Liver (tissue), 9 donors: ENCODE measurements around the gene RNF4. TPM values are rescaled to one million over a fixed set of nuclear protein-coding genes. Genes with fewer than 3 reads are reported as not detected.
A peak's percentile ranks its signal among the peaks of the same experiment; 100 is the strongest.

ENCODE experiments used
- DNase-seq: peaks from one replicate; pipeline ENCODE4 v3.0.0-alpha.2; 2017; ENCODE audit warnings: low spot score
- H3K27ac ChIP-seq, 2 donors: one replicate each; pipeline ENCODE4 v1.7.0; 2013; ENCODE audit warnings: inconsistent platforms in 2 of 2, low read length in 2 of 2, control low read depth in 1 of 2, low read depth in 1 of 2, mild to moderate bottlenecking in 1 of 2
- H3K27me3 ChIP-seq, 4 donors: one replicate each; pipeline versions ENCODE4 v1.6.1 to v1.7.0; 2013; ENCODE audit warnings: low read length in 3 of 4, inconsistent platforms in 1 of 4, mild to moderate bottlenecking in 1 of 4, moderate library complexity in 1 of 4; ENCODE audit not compliant: control insufficient read depth in 4 of 4, insufficient read depth in 4 of 4
- H3K36me3 ChIP-seq, 4 donors: one replicate each; pipeline versions ENCODE4 v1.6.1 to v1.7.0; 2013; ENCODE audit warnings: low read length in 3 of 4, mild to moderate bottlenecking in 3 of 4, low read depth in 1 of 4, moderate library complexity in 1 of 4; ENCODE audit not compliant: control insufficient read depth in 4 of 4, insufficient read depth in 3 of 4
- H3K4me1 ChIP-seq, 4 donors: one replicate each; pipeline versions ENCODE4 v1.6.1 to v1.7.0; 2013; ENCODE audit warnings: low read length in 3 of 4, mild to moderate bottlenecking in 3 of 4, moderate library complexity in 1 of 4; ENCODE audit not compliant: control insufficient read depth in 4 of 4, insufficient read depth in 4 of 4
- H3K4me3 ChIP-seq, 3 donors: one replicate each; pipeline versions ENCODE4 v1.6.1 to v1.7.0; 2013; ENCODE audit warnings: low read length in 3 of 3, control low read depth in 1 of 3, low read depth in 1 of 3, mild to moderate bottlenecking in 1 of 3
- H3K9ac ChIP-seq, 2 donors: one replicate each; pipeline ENCODE4 v1.7.0; 2013; ENCODE audit warnings: low read length in 2 of 2, mild to moderate bottlenecking in 2 of 2, moderate library complexity in 2 of 2, control low read depth in 1 of 2, low read depth in 1 of 2
- H3K9me3 ChIP-seq, 4 donors: one replicate each; pipeline versions ENCODE4 v1.6.1 to v1.7.0; 2013; ENCODE audit warnings: low read length in 3 of 4; ENCODE audit not compliant: control insufficient read depth in 4 of 4
- ATF3 ChIP-seq: IDR thresholded peaks from 2 replicates; pipeline ENCODE4 v1.6.1; 2016; ENCODE audit warnings: antibody characterized with exemption
- EGR1 ChIP-seq, 2 donors: IDR thresholded peaks; 2 replicates each; pipeline ENCODE4 v1.6.1; 2016 to 2018; ENCODE audit warnings: antibody characterized with exemption in 2 of 2, low read depth in 2 of 2
- GABPA ChIP-seq, 2 donors: IDR thresholded peaks in 1 of 2; conservative IDR thresholded peaks in 1 of 2; 2 replicates each; pipeline ENCODE4 v1.6.1; 2016; ENCODE audit warnings: antibody characterized with exemption in 2 of 2, mild to moderate bottlenecking in 1 of 2, moderate library complexity in 1 of 2
- HNF4A ChIP-seq, 2 donors: conservative IDR thresholded peaks; 2 replicates each; pipeline ENCODE4 v1.6.1; 2016; ENCODE audit warnings: antibody characterized with exemption in 2 of 2, mild to moderate bottlenecking in 2 of 2
- HNF4G ChIP-seq: IDR thresholded peaks from 2 replicates; pipeline ENCODE4 v1.6.1; 2016; ENCODE audit warnings: antibody characterized with exemption
- JUND ChIP-seq, 2 donors: IDR thresholded peaks; 2 replicates each; pipeline ENCODE4 v1.6.1; 2016; ENCODE audit warnings: antibody characterized with exemption in 2 of 2
- MAX ChIP-seq: IDR thresholded peaks from 2 replicates; pipeline ENCODE4 v1.6.1; 2016; ENCODE audit warnings: antibody characterized with exemption
- RAD21 ChIP-seq, 2 donors: IDR thresholded peaks; 2 replicates each; pipeline ENCODE4 v1.6.1; 2016; ENCODE audit warnings: antibody characterized with exemption in 2 of 2, mild to moderate bottlenecking in 2 of 2
- REST ChIP-seq: IDR thresholded peaks from 2 replicates; pipeline ENCODE4 v1.6.1; 2016; ENCODE audit warnings: antibody characterized with exemption, mild to moderate bottlenecking
- RXRA ChIP-seq, 2 donors: IDR thresholded peaks; 2 replicates each; pipeline ENCODE4 v1.6.1; 2017 to 2018; ENCODE audit warnings: antibody characterized with exemption in 2 of 2, mild to moderate bottlenecking in 1 of 2
- SP1 ChIP-seq: IDR thresholded peaks from 2 replicates; pipeline ENCODE4 v1.6.1; 2018; ENCODE audit warnings: antibody characterized with exemption, mild to moderate bottlenecking
- TAF1 ChIP-seq: conservative IDR thresholded peaks from 2 replicates; pipeline ENCODE4 v1.6.1; 2016; ENCODE audit warnings: antibody characterized with exemption, mild to moderate bottlenecking
- YY1 ChIP-seq: IDR thresholded peaks from 2 replicates; pipeline ENCODE4 v1.6.1; 2016; ENCODE audit warnings: antibody characterized with exemption, mild to moderate bottlenecking
- ZBTB33 ChIP-seq: IDR thresholded peaks from 2 replicates; pipeline ENCODE4 v1.6.1; 2016; ENCODE audit warnings: antibody characterized with exemption
- WGBS: extraction: QIAGEN DNeasy Blood & Tissue Kit; methylation state at CpG from one replicate; pipeline ENCODE4 v1.1.7; 2013; 5-methylcytosine and 5-hydroxymethylcytosine counted together
- polyA plus RNA-seq, 2 donors: library from polyadenylated mRNA; stranded (reverse) in 1 of 2; unstranded in 1 of 2; fragments of 200-250 nt in 1 of 2; fragments of >200 nt in 1 of 2; fragmentation: Nextera tagmentation in 1 of 2; extraction: Ambion mirVana in 1 of 2; gene quantifications; one replicate each; pipeline versions ENCODE4 v1.2.1 to v1.2.3, GENCODE V29; 2013 to 2015
- total RNA-seq, 2 donors: library from RNA; depleted of rRNA; stranded (reverse); fragments of >200 nt; gene quantifications; one replicate each; pipeline ENCODE4 v1.2.3, GENCODE V29; 2014
- donor health status: healthy.
- donor health status: healthy.
- donor health status: healthy.
- donor health status: healthy.
- donor health status: healthy.

The RNF4 gene
- total and polyA plus RNA-seq, 4 donors, result 13.0 to 31.0 (median 17.2) TPM

GRCh38 chr4:2478229-2478628 is 9.3 kb downstream of the RNF4 start:
- Histone ChIP-seq H3K27ac (no peak overlapping the region), H3K4me3 (no peak overlapping the region), H3K36me3 (peaks cover 0 to 4% (median 1%) of the 10 kb centered on the region in 4 donors), H3K9me3 (no peaks in the 10 kb centered on the region), H3K27me3 (no peaks in the 10 kb centered on the region), H3K4me1 (peaks cover 17 to 44% (median 31%) of the 10 kb centered on the region in 4 donors), H3K9ac (no peak overlapping the region)
- no peak for DNase-seq
- TF ChIP-seq ZBTB33, result no peak
- TF ChIP-seq GABPA (IDR thresholded peaks at IDR 0.05 in 1 of 2, conservative IDR thresholded peaks at IDR 0.05 in 1 of 2), result no peak
- no peak for TF ChIP-seq MAX
- no peak for TF ChIP-seq YY1
- TF ChIP-seq EGR1 (IDR thresholded peaks at IDR 0.05; ENCODE audit: low read depth in 2 of 2), result no peak
- TF ChIP-seq JUND (IDR thresholded peaks at IDR 0.05), result no peak
- 71% methylated on average over 3 of the region's 3 CpGs for WGBS

GRCh38 chr4:2480649-2481048 is 11.7 kb downstream of the RNF4 start:
- Histone ChIP-seq H3K9me3 (no peaks in the 10 kb centered on the region), H3K4me3 (no peak overlapping the region), H3K36me3 (peaks cover 0 to 4% (median under 1%) of the 10 kb centered on the region in 4 donors), H3K27me3 (no peaks in the 10 kb centered on the region), H3K4me1 (peaks cover 20 to 56% (median 35%) of the 10 kb centered on the region in 4 donors), H3K9ac (no peak overlapping the region), H3K27ac (no peak overlapping the region)
- 52% methylated on average over 5 of the region's 5 CpGs for WGBS
- DNase-seq, result no peak
- TF ChIP-seq ATF3 (no peak), HNF4A (conservative IDR thresholded peaks at IDR 0.05) (peak; percentile 48 to 78), ZBTB33 (no peak)

- H3K27me3 ChIP-seq, result no peaks in the 10 kb centered on the region
- H3K9ac ChIP-seq, result no peak overlapping the region
- H3K36me3 ChIP-seq, result peaks cover 0 to 2% (median 0%) of the 10 kb centered on the region in 4 donors
- WGBS, result 88% methylated on average over 4 of the region's 4 CpGs
- DNase-seq, result no peak
- peak overlapping the region in 1 of 2 donors; percentile 21 for H3K27ac ChIP-seq
- H3K9me3 ChIP-seq, result no peaks in the 10 kb centered on the region
- H3K4me3 ChIP-seq, result no peak overlapping the region
- peaks cover 20 to 60% (median 36%) of the 10 kb centered on the region in 4 donors for H3K4me1 ChIP-seq
- TF ChIP-seq JUND (IDR thresholded peaks at IDR 0.05) (no peak), SP1 (no peak), HNF4G (no peak), REST (no peak), TAF1 (no peak), HNF4A (conservative IDR thresholded peaks at IDR 0.05) (no peak), GABPA (IDR thresholded peaks at IDR 0.05 in 1 of 2, conservative IDR thresholded peaks at IDR 0.05 in 1 of 2) (no peak), ZBTB33 (no peak), RXRA (IDR thresholded peaks at IDR 0.05) (no peak), ATF3 (no peak), YY1 (no peak), RAD21 (IDR thresholded peaks at IDR 0.05) (no peak)
These were observed 13.3 kb downstream of the RNF4 start for GRCh38 chr4:2482192-2482591.
